HCT116 (cell line): ENCODE results near the gene SLC6A8. TPM values are rescaled to one million over a fixed set of nuclear protein-coding genes. Genes with fewer than 3 reads are reported as not detected.
A peak's percentile ranks its signal among the peaks of the same experiment; 100 is the strongest.

Experiments used
- ATAC-seq: fragments of 200-7000 bp; cut with Tn5 transposase; 2 replicates; pipeline ENCODE4 v1.9.1; 2020; ENCODE audit warnings: mild to moderate bottlenecking, moderate library complexity
- BruUV-seq: library from RNA; stranded (reverse); fragments of 400-500 nt; replicated peaks from 2 replicates; lab custom pipeline; 2021; lab: Mats Ljungman, UMichigan
- CTCF ChIA-PET: fragments of 300-600 bp; sonication (Branson Sonifier 250); formaldehyde crosslinking; loops from one replicate; lab custom pipeline; 2021; ENCODE audit warnings: antibody characterized with exemption; lab: Charles Lee
- POLR2A ChIA-PET: fragments of 300-600, 350-600 bp; sonication (Branson Sonifier 250); formaldehyde crosslinking; loops from one replicate; lab custom pipeline; 2021; ENCODE audit warnings: antibody characterized with exemption; lab: Charles Lee
- RAD21 ChIA-PET, 2 experiments: fragments of 300-600 bp; sonication (Branson Sonifier 250); formaldehyde crosslinking; loops; one replicate each; lab custom pipeline; 2023; ENCODE audit warnings: low total read pairs in 2 of 2; ENCODE audit not compliant: uncharacterized antibody in 2 of 2, unreplicated experiment in 2 of 2, low non-redundant PET in 1 of 2; lab: Charles Lee
- DNase-seq: peaks from one replicate; pipeline ENCODE4 v3.0.0-alpha.2; 2010; ENCODE audit warnings: low read depth, low spot score
- H2AFZ ChIP-seq: fragments of 200-600 bp; shearing (Covaris generic), sonication (generic); 2 replicates; pipeline ENCODE4 v1.6.1; 2017; ENCODE audit warnings: low read depth, mixed run types, mixed read lengths, antibody characterized with exemption, low read length; ENCODE audit not compliant: poor library complexity, severe bottlenecking
- H3K27ac ChIP-seq: 2 replicates; pipeline ENCODE4 v1.5.1; 2012; ENCODE audit warnings: low read depth, low read length
- H3K27me3 ChIP-seq: fragments of 200-600 bp; sonication (generic); 2 replicates; pipeline ENCODE4 v1.6.1; 2016; ENCODE audit warnings: mixed run types, low read length, mixed read lengths; ENCODE audit not compliant: insufficient read depth
- H3K36me3 ChIP-seq, 2 experiments: fragments of 200-500 bp in 1 of 2; fragments of 200-600 bp in 1 of 2; sonication (Bioruptor generic) in 1 of 2; sonication (generic) in 1 of 2; 2 replicates each; pipeline versions ENCODE4 v1.5.1 to v1.6.1; 2014 to 2016; ENCODE audit warnings: low read length in 2 of 2, inconsistent platforms in 1 of 2, mixed read lengths in 1 of 2, mixed run types in 1 of 2; ENCODE audit not compliant: insufficient read depth in 2 of 2, control insufficient read depth in 1 of 2
- H3K4me1 ChIP-seq, 2 experiments: fragments of 200-600 bp in 1 of 2; sonication (generic) in 1 of 2; 2 replicates each; pipeline versions ENCODE4 v1.5.1 to v1.6.1; 2012 to 2017; ENCODE audit warnings: low read length in 2 of 2, inconsistent platforms in 1 of 2, mild to moderate bottlenecking in 1 of 2, mixed read lengths in 1 of 2, mixed run types in 1 of 2, moderate library complexity in 1 of 2; ENCODE audit not compliant: insufficient read depth in 2 of 2, control insufficient read depth in 1 of 2
- H3K4me2 ChIP-seq: fragments of 200-600 bp; sonication (generic); 2 replicates; pipeline ENCODE4 v1.6.1; 2017; ENCODE audit warnings: mixed run types, low read length, mixed read lengths
- H3K4me3 ChIP-seq, 2 experiments: fragments of 200-600 bp in 1 of 2; sonication (generic) in 1 of 2; replicated peaks in 1 of 2; 2 replicates each; pipeline ENCODE4 v1.5.1; 2011 to 2016; ENCODE audit warnings: low read length in 2 of 2, control low read depth in 1 of 2, low read depth in 1 of 2, mild to moderate bottlenecking in 1 of 2, mixed read lengths in 1 of 2, mixed run types in 1 of 2
- H3K79me2 ChIP-seq: fragments of 200-600 bp; sonication (generic); 2 replicates; pipeline ENCODE4 v1.6.1; 2017; ENCODE audit warnings: mild to moderate bottlenecking, mixed run types, low read length, moderate library complexity, mixed read lengths; ENCODE audit not compliant: insufficient read depth
- H3K9ac ChIP-seq: fragments of 200-600 bp; sonication (generic); 2 replicates; pipeline ENCODE4 v1.6.1; 2016; ENCODE audit warnings: low read length, mixed read lengths
- H3K9me2 ChIP-seq: fragments of 200-600 bp; sonication (generic), shearing (Covaris generic); 2 replicates; pipeline ENCODE4 v1.6.1; 2017; ENCODE audit warnings: mixed run types, mild to moderate bottlenecking, moderate library complexity; ENCODE audit not compliant: insufficient read depth
- H3K9me3 ChIP-seq, 2 experiments: fragments of 200-500 bp in 1 of 2; fragments of 200-600 bp in 1 of 2; sonication (Bioruptor generic) in 1 of 2; sonication (generic) in 1 of 2; 2 replicates each; pipeline ENCODE4 v1.6.1; 2014 to 2017; ENCODE audit warnings: low read length in 2 of 2, mixed read lengths in 2 of 2, inconsistent platforms in 1 of 2, low read depth in 1 of 2, mild to moderate bottlenecking in 1 of 2, mixed run types in 1 of 2, moderate library complexity in 1 of 2; ENCODE audit not compliant: control insufficient read depth in 1 of 2, insufficient read depth in 1 of 2
- H4K20me1 ChIP-seq: fragments of 200-600 bp; sonication (generic), shearing (Covaris generic); 2 replicates; pipeline ENCODE4 v1.6.1; 2017; ENCODE audit warnings: mixed run types, mild to moderate bottlenecking, moderate library complexity; ENCODE audit not compliant: insufficient read depth
- CEBPB ChIP-seq: IDR thresholded peaks from 2 replicates; pipeline ENCODE4 v1.6.1; 2012; ENCODE audit warnings: low read depth
- CTCF ChIP-seq, 3 experiments: fragments of 200-600 bp in 1 of 3; sonication (generic) in 1 of 3; IDR thresholded peaks in 2 of 3; conservative IDR thresholded peaks in 1 of 3; 2 replicates each; pipeline ENCODE4 v1.5.1; 2012 to 2017; ENCODE audit warnings: low read depth in 2 of 3, low read length in 2 of 3, antibody characterized with exemption in 1 of 3, borderline replicate concordance in 1 of 3, control low read depth in 1 of 3, mild to moderate bottlenecking in 1 of 3, mixed read lengths in 1 of 3, mixed run types in 1 of 3, moderate library complexity in 1 of 3; ENCODE audit not compliant: insufficient read depth in 1 of 3
- EGR1 ChIP-seq: IDR thresholded peaks from 2 replicates; pipeline ENCODE4 v1.6.1; 2012; ENCODE audit warnings: low read depth
- REST ChIP-seq: IDR thresholded peaks from 2 replicates; pipeline ENCODE4 v1.6.1; 2012; ENCODE audit warnings: low read depth
- SIN3A ChIP-seq: IDR thresholded peaks from 2 replicates; pipeline ENCODE4 v1.6.1; 2012; ENCODE audit warnings: low read depth
- intact Hi-C: fragments of 100-400 bp; cut with micrococcal nuclease; formaldehyde crosslinking; loops from 2 replicates; pipeline ENCODE4 v1.10.0; 2022
- total RNA-seq: library from RNA; stranded (reverse); gene quantifications from one replicate; pipeline ENCODE4 v1.2.1, GENCODE V29; 2021; ENCODE audit not compliant: unreplicated experiment

Gene SLC6A8
- total RNA-seq, 1 experiment from 2014 or later: 101 TPM

DNA sequence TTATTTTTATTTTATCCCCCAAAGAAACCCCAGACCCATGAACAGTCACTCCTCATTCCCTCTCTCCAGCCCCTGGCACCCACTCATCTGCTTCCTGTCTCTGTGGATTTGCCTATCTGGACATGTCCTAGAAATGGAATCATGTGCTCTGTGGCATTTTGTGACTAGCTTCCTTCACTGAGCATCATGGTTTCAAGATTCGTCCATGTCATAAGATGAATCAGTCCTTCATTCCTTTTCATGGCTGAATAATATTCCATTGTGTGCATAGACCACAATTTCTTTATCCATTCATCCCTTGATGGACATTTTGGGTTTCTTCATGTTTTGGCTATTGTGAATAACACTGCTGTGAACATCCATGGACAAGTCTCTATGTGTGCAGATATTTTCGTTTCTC is 47.1 kb downstream of the SLC6A8 start:
- Histone ChIP-seq H3K4me1 (peaks cover 0 to 9% of the 10 kb centered on the region in 2 experiments; a peak in 1 of 4 replicates), H4K20me1 (no peaks in the 10 kb centered on the region), H3K9me2 (no peaks in the 10 kb centered on the region), H3K79me2 (no peaks in the 10 kb centered on the region), H3K27me3 (no peaks in the 10 kb centered on the region), H3K9ac (no peak overlapping the region), H3K4me3 (no peak overlapping the region), H3K9me3 (no peaks in the 10 kb centered on the region), H2AFZ (no peak overlapping the region), H3K4me2 (no peak overlapping the region; the same call in 1 of the 2 replicates), H3K36me3 (no peaks in the 10 kb centered on the region), H3K27ac (no peak overlapping the region)
- POLR2A ChIA-PET: no interaction called here
- no peak for TF ChIP-seq EGR1
- TF ChIP-seq SIN3A: no peak
- no peak for TF ChIP-seq CEBPB
- BruUV-seq: no TSS peak
- CTCF ChIA-PET: no interaction called here
- DNase-seq: no peak
- RAD21 ChIA-PET: no interaction called here
- intact Hi-C loops: no loop called here
- no peak for ATAC-seq

GRCh38 chrX:153735274-153735673 is 47.5 kb downstream of the SLC6A8 start:
- no TSS peak for BruUV-seq
- POLR2A ChIA-PET: no interaction called here

More at GRCh38 chrX:153735274-153735673, 47.5 kb downstream of the SLC6A8 start:
- Histone ChIP-seq H3K9me2 (no peaks in the 10 kb centered on the region), H3K4me1 (peaks cover 0 to 9% of the 10 kb centered on the region in 2 experiments; a peak in 1 of 4 replicates), H2AFZ (no peak overlapping the region), H3K9ac (no peak overlapping the region), H3K27me3 (no peaks in the 10 kb centered on the region), H3K79me2 (no peaks in the 10 kb centered on the region), H3K4me2 (no peak overlapping the region; the same call in 1 of the 2 replicates), H3K9me3 (no peaks in the 10 kb centered on the region), H3K4me3 (no peak overlapping the region), H4K20me1 (no peaks in the 10 kb centered on the region), H3K27ac (no peak overlapping the region), H3K36me3 (no peaks in the 10 kb centered on the region)
- ChIA-PET RAD21 (no interaction called here), CTCF (no interaction called here)
- TF ChIP-seq REST (no peak), CTCF (IDR thresholded peaks at IDR 0.05 in 2 of 3, conservative IDR thresholded peaks at IDR 0.05 in 1 of 3; ENCODE audit: borderline replicate concordance in 1 of 3, insufficient read depth in 1 of 3, low read depth in 2 of 3, low read length in 2 of 3) (peak in 1 of 3 experiments; percentile 16; a peak in 1 of 6 replicates)
- ATAC-seq (peak; percentile 55; the same call in 1 of the 2 replicates), DNase-seq (no peak)
- intact Hi-C loops: no loop called here
